Vagina (tissue), 2 donors: Measurements from ENCODE around the gene ZNF248. TPM values are rescaled to one million over a fixed set of nuclear protein-coding genes. Genes with fewer than 3 reads are reported as not detected.

Experiments used
- DNase-seq, 2 donors: peaks; one replicate each; pipeline ENCODE4 v3.0.0-alpha.2; 2017; ENCODE audit errors: extremely low spot score in 2 of 2
- H3K27ac ChIP-seq: fragments of 200-600 bp; sonication (generic); one replicate; pipeline ENCODE4 v1.5.1; 2019
- H3K27me3 ChIP-seq: fragments of 200-600 bp; sonication (generic); one replicate; pipeline ENCODE4 v1.5.1; 2019
- H3K36me3 ChIP-seq, 2 donors: fragments of 200-600 bp; sonication (generic); one replicate each; pipeline ENCODE4 v1.5.1; 2017 to 2019
- H3K4me1 ChIP-seq: fragments of 200-600 bp; sonication (generic); one replicate; pipeline ENCODE4 v1.5.1; 2019
- H3K4me3 ChIP-seq, 2 donors: fragments of 200-600 bp; sonication (generic); 1 replicate in 1 of 2; 2 replicates in 1 of 2; pipeline ENCODE4 v1.5.1; 2016 to 2019
- H3K9me3 ChIP-seq: fragments of 200-600 bp; sonication (generic); one replicate; pipeline ENCODE4 v1.5.1; 2019
- POLR2A ChIP-seq, 2 donors: fragments of 450-650 bp; IDR thresholded peaks; one replicate each; pipeline ENCODE4 v1.6.1; 2017; ENCODE audit warnings: antibody characterized with exemption in 2 of 2, mild to moderate bottlenecking in 2 of 2, moderate library complexity in 2 of 2
- POLR2AphosphoS5 ChIP-seq, 2 donors: sonication (generic); formaldehyde crosslinking; IDR thresholded peaks; one replicate each; pipeline ENCODE4 v1.9.0; 2017; ENCODE audit warnings: antibody characterized with exemption in 2 of 2, mild to moderate bottlenecking in 2 of 2, low read depth in 1 of 2; ENCODE audit not compliant: insufficient read depth in 1 of 2
- intact Hi-C: fragments of 100-400 bp; cut with DNase I; formaldehyde crosslinking; loops from one replicate; pipeline ENCODE4 v1.15.1; 2023
- total RNA-seq: library from RNA; depleted of rRNA; stranded (reverse); fragments of >200 nt; gene quantifications from one replicate; pipeline ENCODE4 v1.2.3, GENCODE V29; 2016
- TF ChIP-seq, protein P1 (sequence below), 3 experiments: fragments of 450-650 bp in 2 of 3; fragments of 200-600 bp in 1 of 3; sonication (generic) in 1 of 3; IDR thresholded peaks; one replicate each; pipeline ENCODE4 v1.5.1; 2017 to 2019; ENCODE audit warnings: antibody characterized with exemption in 3 of 3, mild to moderate bottlenecking in 2 of 3, moderate library complexity in 2 of 3

The ZNF248 gene
- total RNA-seq, 1 donor from 2014 or later = 17.7 TPM

DNA sequence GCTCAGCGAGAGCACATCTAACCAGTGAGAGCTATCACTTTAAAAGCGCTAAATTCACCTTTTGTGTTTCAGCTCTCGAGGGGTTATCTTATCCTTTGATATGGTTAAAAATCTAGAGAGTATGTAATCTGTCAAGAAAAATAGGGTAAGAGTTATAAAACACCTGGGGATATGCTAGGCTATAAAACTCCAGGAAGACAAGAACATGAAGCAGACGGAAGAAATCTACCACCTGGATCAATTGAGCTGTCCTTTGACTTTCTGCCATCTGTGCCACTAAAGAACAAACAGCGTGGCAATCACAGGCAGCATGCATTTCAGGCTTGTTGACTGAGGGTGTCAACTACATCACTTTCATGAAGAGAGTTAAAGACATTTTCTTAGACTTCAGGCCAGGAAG lies 83.1 kb downstream of the ZNF248 start:
- no peak overlapping the region for H3K4me3 ChIP-seq
- no peaks in the 10 kb centered on the region for H3K4me1 ChIP-seq
- no peak for TF ChIP-seq POLR2AphosphoS5 (IDR thresholded peaks at IDR 0.05; ENCODE audit: insufficient read depth in 1 of 2, low read depth in 1 of 2)
- H3K9me3 ChIP-seq = no peaks in the 10 kb centered on the region
- H3K36me3 ChIP-seq = no peaks in the 10 kb centered on the region
- H3K27ac ChIP-seq = no peak overlapping the region
- intact Hi-C loops = no loop called here
- no peaks in the 10 kb centered on the region for H3K27me3 ChIP-seq
- no peak for DNase-seq

- Histone ChIP-seq H3K36me3 (no peaks in the 10 kb centered on the region), H3K4me1 (no peaks in the 10 kb centered on the region), H3K27ac (no peak overlapping the region), H3K9me3 (peaks cover 6% of the 10 kb centered on the region), H3K4me3 (no peak overlapping the region), H3K27me3 (no peaks in the 10 kb centered on the region)
- DNase-seq = no peak
- TF ChIP-seq, protein P1, sequence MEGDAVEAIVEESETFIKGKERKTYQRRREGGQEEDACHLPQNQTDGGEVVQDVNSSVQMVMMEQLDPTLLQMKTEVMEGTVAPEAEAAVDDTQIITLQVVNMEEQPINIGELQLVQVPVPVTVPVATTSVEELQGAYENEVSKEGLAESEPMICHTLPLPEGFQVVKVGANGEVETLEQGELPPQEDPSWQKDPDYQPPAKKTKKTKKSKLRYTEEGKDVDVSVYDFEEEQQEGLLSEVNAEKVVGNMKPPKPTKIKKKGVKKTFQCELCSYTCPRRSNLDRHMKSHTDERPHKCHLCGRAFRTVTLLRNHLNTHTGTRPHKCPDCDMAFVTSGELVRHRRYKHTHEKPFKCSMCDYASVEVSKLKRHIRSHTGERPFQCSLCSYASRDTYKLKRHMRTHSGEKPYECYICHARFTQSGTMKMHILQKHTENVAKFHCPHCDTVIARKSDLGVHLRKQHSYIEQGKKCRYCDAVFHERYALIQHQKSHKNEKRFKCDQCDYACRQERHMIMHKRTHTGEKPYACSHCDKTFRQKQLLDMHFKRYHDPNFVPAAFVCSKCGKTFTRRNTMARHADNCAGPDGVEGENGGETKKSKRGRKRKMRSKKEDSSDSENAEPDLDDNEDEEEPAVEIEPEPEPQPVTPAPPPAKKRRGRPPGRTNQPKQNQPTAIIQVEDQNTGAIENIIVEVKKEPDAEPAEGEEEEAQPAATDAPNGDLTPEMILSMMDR (IDR thresholded peaks at IDR 0.05) = no peak
- TF ChIP-seq POLR2A (IDR thresholded peaks at IDR 0.05) (no peak), POLR2AphosphoS5 (IDR thresholded peaks at IDR 0.05; ENCODE audit: insufficient read depth in 1 of 2, low read depth in 1 of 2) (no peak)
- intact Hi-C loops = no loop called here
Observed at GRCh38 chr10:37765216-37765615, 92.2 kb downstream of the ZNF248 start.

- intact Hi-C loops = no loop called here
- peaks cover 6% of the 10 kb centered on the region for H3K9me3 ChIP-seq
- TF ChIP-seq, protein P1 (IDR thresholded peaks at IDR 0.05) = no peak
- TF ChIP-seq POLR2AphosphoS5 (IDR thresholded peaks at IDR 0.05; ENCODE audit: insufficient read depth in 1 of 2, low read depth in 1 of 2) (no peak), POLR2A (IDR thresholded peaks at IDR 0.05) (no peak)
Observed at GRCh38 chr10:37763132-37763531, 94.3 kb downstream of the ZNF248 start.

GRCh38 chr10:37762287-37762686 lies 95.1 kb downstream of the ZNF248 start:
- peaks cover 6% of the 10 kb centered on the region for H3K9me3 ChIP-seq
- H3K36me3 ChIP-seq = no peaks in the 10 kb centered on the region
- TF ChIP-seq POLR2A (IDR thresholded peaks at IDR 0.05) (no peak), POLR2AphosphoS5 (IDR thresholded peaks at IDR 0.05; ENCODE audit: insufficient read depth in 1 of 2, low read depth in 1 of 2) (no peak)
- TF ChIP-seq, protein P1 (IDR thresholded peaks at IDR 0.05) = no peak
- H3K4me3 ChIP-seq = no peak overlapping the region
- no peak for DNase-seq
- no peaks in the 10 kb centered on the region for H3K4me1 ChIP-seq
- no peaks in the 10 kb centered on the region for H3K27me3 ChIP-seq
- H3K27ac ChIP-seq = no peak overlapping the region
- intact Hi-C loops = no loop called here

More at GRCh38 chr10:37763132-37763531, 94.3 kb downstream of the ZNF248 start:
- H3K4me1 ChIP-seq = no peaks in the 10 kb centered on the region
- H3K4me3 ChIP-seq = no peak overlapping the region
- no peaks in the 10 kb centered on the region for H3K36me3 ChIP-seq
- no peak overlapping the region for H3K27ac ChIP-seq
- H3K27me3 ChIP-seq = no peaks in the 10 kb centered on the region
- no peak for DNase-seq

GRCh38 chr10:37760817-37761216 lies 96.6 kb downstream of the ZNF248 start:
- Histone ChIP-seq H3K27me3 (no peaks in the 10 kb centered on the region), H3K4me1 (no peaks in the 10 kb centered on the region), H3K4me3 (no peak overlapping the region), H3K9me3 (peaks cover 6% of the 10 kb centered on the region), H3K36me3 (no peaks in the 10 kb centered on the region), H3K27ac (no peak overlapping the region)
- intact Hi-C loops = no loop called here
- TF ChIP-seq, protein P1 (IDR thresholded peaks at IDR 0.05) = no peak
- TF ChIP-seq POLR2AphosphoS5 (IDR thresholded peaks at IDR 0.05; ENCODE audit: insufficient read depth in 1 of 2, low read depth in 1 of 2) = no peak
- no peak for DNase-seq
